Adrenal gland (tissue), 12 donors: ENCODE results near the gene PCDHGA5. TPM values are rescaled to one million over a fixed set of nuclear protein-coding genes. Genes with fewer than 3 reads are reported as not detected.
"Not testable (repeated sequence)": the region's sequence is repeated elsewhere in the genome, so short reads cannot be mapped to it uniquely, and the experiment has no call there.

Experiments
- DNase-seq, 7 donors: peaks; one replicate each; pipeline ENCODE4 v3.0.0-alpha.2; 2019 to 2020
- H3K27ac ChIP-seq, 5 donors: fragments of 200-600 bp; sonication (generic) in 4 of 5; 1 replicate in 3 of 5; 2 replicates in 2 of 5; pipeline versions ENCODE4 v1.5.1 to v1.8.0; 2016 to 2020; ENCODE audit warnings: mild to moderate bottlenecking in 1 of 5
- H3K27me3 ChIP-seq: fragments of 200-600 bp; 2 replicates; pipeline ENCODE4 v1.8.0; 2021
- H3K36me3 ChIP-seq, 2 donors: fragments of 200-600 bp; replicated peaks in 1 of 2; 1 replicate in 1 of 2; 2 replicates in 1 of 2; pipeline versions ENCODE4 v1.5.1 to v1.8.0; 2018 to 2022
- H3K4me1 ChIP-seq, 2 donors: fragments of 200-600 bp; replicated peaks in 1 of 2; 1 replicate in 1 of 2; 2 replicates in 1 of 2; pipeline versions ENCODE4 v1.5.1 to v1.8.0; 2018 to 2021
- H3K4me3 ChIP-seq, 4 donors: fragments of 200-600 bp; sonication (generic) in 3 of 4; one replicate each; pipeline ENCODE4 v1.5.1; 2016 to 2018
- H3K9me3 ChIP-seq, 3 donors: fragments of 200-600 bp; sonication (generic) in 1 of 3; replicated peaks in 1 of 3; 1 replicate in 2 of 3; 2 replicates in 1 of 3; pipeline versions ENCODE4 v1.5.1 to v1.8.0; 2016 to 2021
- POLR2A ChIP-seq, 2 donors: fragments of 450-650 bp; IDR thresholded peaks; one replicate each; pipeline ENCODE4 v1.6.1; 2017; ENCODE audit warnings: antibody characterized with exemption in 2 of 2, mild to moderate bottlenecking in 2 of 2, moderate library complexity in 1 of 2
- WGBS, 4 donors: extraction: QIAGEN DNeasy Blood & Tissue Kit in 2 of 4; methylation state at CpG; one replicate each; pipeline versions ENCODE4 v1.1.5 to v1.1.7; 2013 to 2017; 5-methylcytosine and 5-hydroxymethylcytosine counted together
- intact Hi-C, 2 donors: fragments of 100-400 bp; cut with DNase I; formaldehyde crosslinking; loops; one replicate each; pipeline versions ENCODE4 v1.14.1 to v1.15.0; 2022 to 2023
- polyA plus RNA-seq, 3 donors: library from polyadenylated mRNA; stranded (reverse); fragments of 200-250 nt in 2 of 3; fragments of 350-450 nt in 1 of 3; fragmentation: Illumina TruSeq in 1 of 3; extraction: RNeasy Lipid Tissue Mini Kit (QIAGEN cat#74804) in 1 of 3; gene quantifications; one replicate each; pipeline ENCODE4 v1.2.3, GENCODE V29; 2013 to 2014
- total RNA-seq, 9 donors: library from RNA; depleted of rRNA in 4 of 9; stranded (reverse); fragments of >200 nt in 4 of 9; fragments of 120-200 nt in 1 of 9; fragmentation: NEBNext Ultra II Directional in 1 of 9; extraction: Animal tissue kit (Norgen Biotek cat#: 25700) in 1 of 9; gene quantifications; one replicate each; pipeline versions ENCODE4 v1.1.0 to v1.2.4, GENCODE V29; 2013 to 2023
- TF ChIP-seq, protein P1 (sequence below), 6 experiments: fragments of 450-650 bp in 4 of 6; fragments of 200-600 bp in 2 of 6; sonication (generic) in 1 of 6; IDR thresholded peaks; 1 replicate in 5 of 6; 2 replicates in 1 of 6; pipeline versions ENCODE4 v1.5.1 to v1.8.0; 2016 to 2021; ENCODE audit warnings: antibody characterized with exemption in 6 of 6, mild to moderate bottlenecking in 2 of 6, moderate library complexity in 1 of 6
- donor health status: healthy with polysubstance abuse.
- donor health status: Bipolar disorder and iron deficiency.
- donor health status: DM: yes; HTN: yes; CAD: no.
- donor health status: DM: no; HTN: no; CAD: no.
- donor health status: DM: no; HTN: no; CAD: no.
- donor health status: DM: yes; HTN: yes; CAD: no.

Gene PCDHGA5
- total and polyA plus RNA-seq, 12 donors: 0.24 to 5.9 (median 1.7) TPM

DNA sequence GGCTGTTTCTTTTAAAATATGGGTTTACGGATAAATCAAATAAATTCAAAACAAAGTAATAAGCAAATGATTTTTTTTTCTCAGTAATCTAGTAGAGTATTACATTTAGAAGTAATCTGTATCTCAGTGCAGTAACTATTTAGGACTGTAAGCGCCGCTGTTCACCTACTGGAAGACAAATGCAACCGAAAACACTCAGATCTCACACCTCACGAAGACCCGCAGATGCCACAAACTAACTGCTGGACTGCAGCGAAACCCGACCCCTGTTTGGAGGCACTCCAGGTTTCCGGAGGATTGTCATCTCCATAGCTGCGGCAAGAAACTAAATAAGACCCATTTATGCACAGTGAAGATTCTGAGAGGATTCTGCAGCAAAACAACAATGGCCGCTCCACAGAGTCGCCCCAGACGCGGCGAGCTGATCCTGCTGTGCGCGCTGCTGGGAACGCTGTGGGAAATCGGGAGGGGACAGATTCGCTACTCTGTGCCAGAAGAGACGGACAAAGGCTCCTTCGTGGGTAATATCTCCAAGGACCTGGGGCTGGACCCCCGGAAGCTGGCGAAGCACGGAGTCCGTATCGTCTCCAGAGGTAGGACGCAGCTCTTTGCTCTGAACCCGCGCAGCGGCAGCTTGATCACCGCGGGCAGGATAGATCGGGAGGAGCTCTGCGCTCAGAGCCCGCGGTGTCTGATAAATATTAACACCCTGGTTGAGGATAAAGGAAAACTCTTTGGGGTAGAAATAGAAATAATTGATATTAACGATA, 28.7 kb downstream of the PCDHGA5 start, which contains the start of gene PCDHGA8:
Gene PCDHGA8, plus strand, starts transcription at position 205 of the 770 bp plus-strand sequence. Its CDS starts 181 bp downstream, at position 386.
- Histone ChIP-seq H3K9me3 (peaks cover 5 to 49% (median 15%) of the 10 kb centered on the region in 3 donors), H3K27ac (no peak within 1 kb of the TSS), H3K4me3 (no peak within 1 kb of the TSS), H3K36me3 (no peaks in the 10 kb centered on the region), H3K27me3 (no peaks in the 10 kb centered on the region), H3K4me1 (no peaks in the 10 kb centered on the region)
- intact Hi-C loops: no loop called here
- TF ChIP-seq POLR2A (IDR thresholded peaks at IDR 0.05): no peak
- TF ChIP-seq, protein P1, sequence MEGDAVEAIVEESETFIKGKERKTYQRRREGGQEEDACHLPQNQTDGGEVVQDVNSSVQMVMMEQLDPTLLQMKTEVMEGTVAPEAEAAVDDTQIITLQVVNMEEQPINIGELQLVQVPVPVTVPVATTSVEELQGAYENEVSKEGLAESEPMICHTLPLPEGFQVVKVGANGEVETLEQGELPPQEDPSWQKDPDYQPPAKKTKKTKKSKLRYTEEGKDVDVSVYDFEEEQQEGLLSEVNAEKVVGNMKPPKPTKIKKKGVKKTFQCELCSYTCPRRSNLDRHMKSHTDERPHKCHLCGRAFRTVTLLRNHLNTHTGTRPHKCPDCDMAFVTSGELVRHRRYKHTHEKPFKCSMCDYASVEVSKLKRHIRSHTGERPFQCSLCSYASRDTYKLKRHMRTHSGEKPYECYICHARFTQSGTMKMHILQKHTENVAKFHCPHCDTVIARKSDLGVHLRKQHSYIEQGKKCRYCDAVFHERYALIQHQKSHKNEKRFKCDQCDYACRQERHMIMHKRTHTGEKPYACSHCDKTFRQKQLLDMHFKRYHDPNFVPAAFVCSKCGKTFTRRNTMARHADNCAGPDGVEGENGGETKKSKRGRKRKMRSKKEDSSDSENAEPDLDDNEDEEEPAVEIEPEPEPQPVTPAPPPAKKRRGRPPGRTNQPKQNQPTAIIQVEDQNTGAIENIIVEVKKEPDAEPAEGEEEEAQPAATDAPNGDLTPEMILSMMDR (IDR thresholded peaks at IDR 0.05): no peak
- WGBS, 4 donors: 21 to 35% (median 25%) methylated on average over 35 to 38 of the region's 38 CpGs
- DNase-seq: no peak

DNA sequence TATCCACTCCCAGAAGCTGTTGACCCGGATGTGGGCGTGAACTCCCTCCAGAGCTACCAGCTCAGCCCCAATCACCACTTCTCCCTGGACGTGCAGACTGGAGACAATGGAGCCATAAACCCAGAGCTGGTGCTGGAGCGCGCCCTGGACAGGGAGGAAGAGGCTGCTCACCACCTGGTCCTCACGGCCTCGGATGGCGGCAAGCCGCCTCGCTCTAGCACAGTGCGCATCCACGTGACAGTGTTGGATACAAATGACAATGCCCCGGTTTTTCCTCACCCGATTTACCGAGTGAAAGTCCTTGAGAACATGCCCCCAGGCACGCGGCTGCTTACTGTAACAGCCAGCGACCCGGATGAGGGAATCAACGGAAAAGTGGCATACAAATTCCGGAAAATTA, 29.3 kb downstream of the PCDHGA5 start:
- peaks cover 5 to 48% (median 15%) of the 10 kb centered on the region in 3 donors for H3K9me3 ChIP-seq
- intact Hi-C loops: no loop called here
- DNase-seq: no peak
- H3K27ac ChIP-seq: no peak overlapping the region
- 26 to 45% (median 34%) methylated on average over 14 to 21 of the region's 21 CpGs for WGBS, 4 donors
- H3K36me3 ChIP-seq: no peaks in the 10 kb centered on the region
- H3K4me1 ChIP-seq: no peaks in the 10 kb centered on the region
- TF ChIP-seq, protein P1 (IDR thresholded peaks at IDR 0.05): no peak
- TF ChIP-seq POLR2A (IDR thresholded peaks at IDR 0.05): no peak
- no peak overlapping the region for H3K4me3 ChIP-seq
- no peaks in the 10 kb centered on the region for H3K27me3 ChIP-seq

DNA sequence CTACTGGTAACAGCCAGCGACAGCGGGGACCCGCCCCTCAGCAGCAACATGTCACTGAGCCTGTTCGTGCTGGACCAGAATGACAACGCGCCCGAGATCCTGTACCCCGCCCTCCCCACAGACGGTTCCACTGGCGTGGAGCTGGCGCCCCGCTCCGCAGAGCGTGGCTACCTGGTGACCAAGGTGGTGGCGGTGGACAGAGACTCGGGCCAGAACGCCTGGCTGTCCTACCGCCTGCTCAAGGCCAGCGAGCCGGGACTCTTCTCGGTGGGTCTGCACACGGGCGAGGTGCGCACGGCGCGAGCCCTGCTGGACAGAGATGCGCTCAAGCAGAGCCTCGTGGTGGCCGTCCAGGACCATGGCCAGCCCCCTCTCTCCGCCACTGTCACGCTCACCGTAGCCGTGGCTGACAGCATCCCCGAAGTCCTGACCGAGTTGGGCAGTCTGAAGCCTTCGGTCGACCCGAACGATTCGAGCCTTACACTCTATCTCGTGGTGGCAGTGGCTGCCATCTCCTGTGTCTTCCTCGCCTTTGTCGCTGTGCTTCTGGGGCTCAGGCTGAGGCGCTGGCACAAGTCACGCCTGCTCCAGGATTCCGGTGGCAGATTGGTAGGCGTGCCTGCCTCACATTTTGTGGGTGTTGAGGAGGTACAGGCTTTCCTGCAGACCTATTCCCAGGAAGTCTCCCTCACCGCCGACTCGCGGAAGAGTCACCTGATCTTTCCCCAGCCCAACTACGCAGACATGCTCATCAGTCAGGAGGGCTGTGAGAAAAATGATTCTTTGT, 30.6 kb downstream of the PCDHGA5 start:
- H3K9me3 ChIP-seq: peaks cover 5 to 49% (median 15%) of the 10 kb centered on the region in 3 donors
- H3K27me3 ChIP-seq, H3K36me3 ChIP-seq, H3K4me3 ChIP-seq, H3K4me1 ChIP-seq, H3K27ac ChIP-seq, intact Hi-C loops, DNase-seq: not testable (repeated sequence)
- WGBS, 4 donors: 27 to 39% (median 34%) methylated on average over 4 to 43 of the region's 53 CpGs

DNA sequence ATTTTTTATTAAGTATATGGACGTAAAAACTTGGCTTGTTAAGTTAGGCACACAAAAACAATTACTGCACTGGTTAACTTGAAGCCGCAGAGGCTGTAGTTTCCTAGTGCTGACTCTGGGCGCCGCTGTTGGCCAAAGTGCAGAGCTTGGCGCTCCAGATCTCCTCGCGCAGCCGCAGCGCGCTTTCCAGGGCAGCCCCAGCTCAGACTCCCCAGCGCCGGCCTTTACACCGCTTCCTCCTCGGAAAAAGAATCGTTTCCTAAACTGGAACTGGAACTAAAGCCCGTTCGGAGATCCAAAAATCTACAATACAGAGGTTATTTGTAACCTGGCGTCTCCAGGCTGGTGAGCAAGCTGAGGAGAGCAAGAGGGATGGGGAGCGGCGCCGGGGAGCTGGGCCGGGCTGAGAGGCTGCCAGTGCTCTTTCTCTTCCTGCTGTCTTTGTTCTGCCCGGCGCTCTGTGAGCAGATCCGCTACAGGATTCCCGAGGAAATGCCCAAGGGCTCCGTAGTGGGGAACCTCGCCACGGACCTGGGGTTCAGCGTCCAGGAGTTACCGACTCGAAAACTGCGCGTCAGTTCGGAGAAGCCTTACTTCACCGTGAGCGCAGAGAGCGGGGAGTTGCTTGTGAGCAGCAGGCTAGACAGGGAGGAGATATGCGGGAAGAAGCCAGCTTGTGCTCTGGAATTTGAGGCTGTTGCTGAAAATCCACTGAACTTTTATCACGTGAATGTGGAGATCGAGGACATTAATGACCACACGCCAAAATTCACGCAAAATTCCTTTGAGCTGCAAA, 34.0 kb downstream of the PCDHGA5 start, which contains the start of gene PCDHGB5:
Gene PCDHGB5, plus strand, starts transcription at position 192 of the 796 bp plus-strand sequence. Its CDS starts 181 bp downstream, at position 373.
- H3K36me3 ChIP-seq, H3K4me1 ChIP-seq, intact Hi-C loops, H3K27ac ChIP-seq, H3K27me3 ChIP-seq: not testable (repeated sequence)
- peak in 3 of 7 donors; percentile 24 to 45 (median 32) for DNase-seq
- Histone ChIP-seq H3K4me3 (peak within 1 kb of the TSS in 1 of 4 donors; percentile 30), H3K9me3 (peaks cover 5 to 40% (median 8%) of the 10 kb centered on the region in 3 donors)
- TF ChIP-seq, protein P1 (IDR thresholded peaks at IDR 0.05): peak in 5 of 6 experiments; percentile 23 to 46 (median 30)
- 2 to 10% (median 7%) methylated on average over 7 to 24 of the region's 43 CpGs for WGBS, 4 donors
